HG02973 (cell line): ENCODE measurements around the gene FTL.

Experiments used
- ATAC-seq: cut with Tn5 transposase; IDR thresholded peaks from one replicate; pipeline ENCODE4 v1.9.1; 2021; ENCODE audit warnings: moderate library complexity; ENCODE audit not compliant: unreplicated experiment

Gene FTL

GRCh38 chr19:48964205-48965039 lies 687 bp upstream of the FTL start:
- no peak for ATAC-seq

- no peak for ATAC-seq
Measured at GRCh38 chr19:48965806-48966540, 864 bp downstream of the FTL start.

- ATAC-seq = no peak
Measured at GRCh38 chr19:48966541-48967345, 1.6 kb downstream of the FTL start.

- ATAC-seq = no peak
Measured at GRCh38 chr19:48967346-48968178, 2.5 kb downstream of the FTL start.

GRCh38 chr19:48968179-48968661 lies 3.1 kb downstream of the FTL start:
- ATAC-seq = no peak

- ATAC-seq = no peak
Measured at GRCh38 chr19:48968813-48969218, 3.7 kb downstream of the FTL start.

- no peak for ATAC-seq
Measured at GRCh38 chr19:48969276-48970138, 4.4 kb downstream of the FTL start.

GRCh38 chr19:48970139-48970766 lies 5.1 kb downstream of the FTL start:
- no peak for ATAC-seq

GRCh38 chr19:48970923-48971395 lies 5.8 kb downstream of the FTL start:
- no peak for ATAC-seq

- no peak for ATAC-seq
Measured at GRCh38 chr19:48975947-48976847, 11.1 kb downstream of the FTL start.

- no peak for ATAC-seq
Measured at GRCh38 chr19:48977061-48977460, 12.0 kb downstream of the FTL start.

GRCh38 chr19:48982280-48982679 lies 17.2 kb downstream of the FTL start:
- ATAC-seq = no peak

- ATAC-seq = no peak
Measured at GRCh38 chr19:48985711-48986110, 20.6 kb downstream of the FTL start.

- ATAC-seq = no peak
Measured at GRCh38 chr19:48986211-48986610, 21.1 kb downstream of the FTL start.

GRCh38 chr19:48987323-48987722 lies 22.2 kb downstream of the FTL start:
- no peak for ATAC-seq

GRCh38 chr19:48988286-48988685 lies 23.2 kb downstream of the FTL start:
- ATAC-seq = no peak

- ATAC-seq = no peak
Measured at GRCh38 chr19:48988860-48989259, 23.8 kb downstream of the FTL start.
